DOHH2 (cell line): ENCODE measurements around the gene NME9.

Experiments
- H3F3A ChIP-seq: fragments of 200-600 bp; sonication (generic), shearing (Covaris generic); 2 replicates; pipeline ENCODE4 v1.6.0; 2016; ENCODE audit warnings: antibody characterized with exemption, mild to moderate bottlenecking; ENCODE audit not compliant: control insufficient read depth, insufficient read depth
- H3K27ac ChIP-seq: fragments of 200-600 bp; sonication (generic); 2 replicates; pipeline ENCODE4 v1.5.1; 2014; ENCODE audit warnings: low read depth, mild to moderate bottlenecking, low read length, moderate library complexity
- H3K27me3 ChIP-seq: fragments of 200-600 bp; sonication (generic); 2 replicates; pipeline ENCODE4 v1.6.1; 2014; ENCODE audit warnings: mild to moderate bottlenecking, low read length, mixed read lengths; ENCODE audit not compliant: control insufficient read depth
- H3K36me3 ChIP-seq: fragments of 200-600 bp; sonication (generic); 2 replicates; pipeline ENCODE4 v1.6.1; 2014; ENCODE audit warnings: mild to moderate bottlenecking, low read length, moderate library complexity, mixed read lengths; ENCODE audit not compliant: control insufficient read depth
- H3K4me1 ChIP-seq: fragments of 200-600 bp; sonication (generic); 2 replicates; pipeline ENCODE4 v1.6.1; 2014; ENCODE audit warnings: mild to moderate bottlenecking, low read length, mixed read lengths; ENCODE audit not compliant: control insufficient read depth
- H3K4me2 ChIP-seq: fragments of 200-600 bp; sonication (generic); 2 replicates; pipeline ENCODE4 v1.6.0; 2014; ENCODE audit warnings: mild to moderate bottlenecking, low read length, moderate library complexity
- H3K4me3 ChIP-seq: fragments of 200-600 bp; sonication (generic); 2 replicates; pipeline ENCODE4 v1.5.1; 2014; ENCODE audit warnings: mild to moderate bottlenecking, low read length, mixed read lengths
- H3K79me2 ChIP-seq: fragments of 200-600 bp; sonication (generic); 2 replicates; pipeline ENCODE4 v1.6.1; 2014; ENCODE audit warnings: mild to moderate bottlenecking, low read length, mixed read lengths; ENCODE audit not compliant: control insufficient read depth
- H3K9me2 ChIP-seq: fragments of 200-600 bp; sonication (generic); replicated peaks from 2 replicates; pipeline ENCODE4 v1.6.1; 2014; ENCODE audit warnings: mild to moderate bottlenecking, low read length, mixed read lengths; ENCODE audit not compliant: control insufficient read depth
- H3K9me3 ChIP-seq: fragments of 200-600 bp; sonication (generic); 2 replicates; pipeline ENCODE4 v1.6.1; 2014; ENCODE audit warnings: antibody characterized with exemption, low read length, mixed read lengths; ENCODE audit not compliant: control insufficient read depth, insufficient read depth
- H4K20me1 ChIP-seq: fragments of 200-600 bp; sonication (generic); 2 replicates; pipeline ENCODE4 v1.6.0; 2014; ENCODE audit warnings: low read depth, mild to moderate bottlenecking, antibody characterized with exemption, low read length, moderate library complexity; ENCODE audit not compliant: control insufficient read depth, insufficient read depth
- EZH2phosphoT487 ChIP-seq: fragments of 200-600 bp; sonication (generic); IDR thresholded peaks from 2 replicates; pipeline ENCODE4 v1.6.1; 2017; ENCODE audit warnings: borderline replicate concordance, mild to moderate bottlenecking, antibody characterized with exemption, low read length, moderate library complexity, mixed read lengths
- TF ChIP-seq, protein P1 (sequence below): fragments of 200-600 bp; sonication (generic); IDR thresholded peaks from one replicate; pipeline ENCODE4 v1.5.1; 2014; ENCODE audit warnings: antibody characterized with exemption, mild to moderate bottlenecking, low read depth, low read length; ENCODE audit not compliant: poor library complexity, severe bottlenecking

NME9 gene

DNA sequence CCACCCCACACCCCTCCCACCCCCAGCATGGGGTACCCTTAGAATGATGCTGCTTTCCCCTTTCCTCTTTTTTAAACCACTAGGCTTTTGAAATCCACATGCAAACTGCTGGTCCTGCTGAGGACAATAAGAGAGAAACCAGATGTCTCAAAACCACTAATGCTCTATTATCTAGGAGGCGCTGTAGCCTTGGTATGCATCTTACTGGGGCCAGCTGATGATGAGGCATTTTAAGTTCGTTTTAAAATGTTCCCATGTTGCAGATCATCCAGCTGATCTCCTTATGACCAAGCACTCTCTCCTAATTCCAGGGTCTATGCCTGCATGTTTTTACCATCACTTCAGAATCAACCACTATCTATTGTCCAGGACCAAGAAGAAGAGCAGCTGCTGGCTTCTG lies 1.3 kb downstream of the NME9 start:
- no peaks in the 10 kb centered on the region for H3K9me2 ChIP-seq
- no peaks in the 10 kb centered on the region for H3K9me3 ChIP-seq
- peaks cover 7% of the 10 kb centered on the region for H3K27me3 ChIP-seq
- no peak for TF ChIP-seq EZH2phosphoT487
- TF ChIP-seq, protein P1, sequence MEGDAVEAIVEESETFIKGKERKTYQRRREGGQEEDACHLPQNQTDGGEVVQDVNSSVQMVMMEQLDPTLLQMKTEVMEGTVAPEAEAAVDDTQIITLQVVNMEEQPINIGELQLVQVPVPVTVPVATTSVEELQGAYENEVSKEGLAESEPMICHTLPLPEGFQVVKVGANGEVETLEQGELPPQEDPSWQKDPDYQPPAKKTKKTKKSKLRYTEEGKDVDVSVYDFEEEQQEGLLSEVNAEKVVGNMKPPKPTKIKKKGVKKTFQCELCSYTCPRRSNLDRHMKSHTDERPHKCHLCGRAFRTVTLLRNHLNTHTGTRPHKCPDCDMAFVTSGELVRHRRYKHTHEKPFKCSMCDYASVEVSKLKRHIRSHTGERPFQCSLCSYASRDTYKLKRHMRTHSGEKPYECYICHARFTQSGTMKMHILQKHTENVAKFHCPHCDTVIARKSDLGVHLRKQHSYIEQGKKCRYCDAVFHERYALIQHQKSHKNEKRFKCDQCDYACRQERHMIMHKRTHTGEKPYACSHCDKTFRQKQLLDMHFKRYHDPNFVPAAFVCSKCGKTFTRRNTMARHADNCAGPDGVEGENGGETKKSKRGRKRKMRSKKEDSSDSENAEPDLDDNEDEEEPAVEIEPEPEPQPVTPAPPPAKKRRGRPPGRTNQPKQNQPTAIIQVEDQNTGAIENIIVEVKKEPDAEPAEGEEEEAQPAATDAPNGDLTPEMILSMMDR, result peak; percentile 57
- H3K4me3 ChIP-seq, result peak overlapping the region; percentile 72
- no peak overlapping the region for H3K27ac ChIP-seq
- H4K20me1 ChIP-seq, result no peaks in the 10 kb centered on the region
- H3K79me2 ChIP-seq, result no peaks in the 10 kb centered on the region
- peaks cover 15% of the 10 kb centered on the region for H3K4me1 ChIP-seq
- H3K4me2 ChIP-seq, result peak overlapping the region; percentile 76
- H3F3A ChIP-seq, result peaks cover 7% of the 10 kb centered on the region; the same call in 1 of the 2 replicates
- no peaks in the 10 kb centered on the region for H3K36me3 ChIP-seq

DNA sequence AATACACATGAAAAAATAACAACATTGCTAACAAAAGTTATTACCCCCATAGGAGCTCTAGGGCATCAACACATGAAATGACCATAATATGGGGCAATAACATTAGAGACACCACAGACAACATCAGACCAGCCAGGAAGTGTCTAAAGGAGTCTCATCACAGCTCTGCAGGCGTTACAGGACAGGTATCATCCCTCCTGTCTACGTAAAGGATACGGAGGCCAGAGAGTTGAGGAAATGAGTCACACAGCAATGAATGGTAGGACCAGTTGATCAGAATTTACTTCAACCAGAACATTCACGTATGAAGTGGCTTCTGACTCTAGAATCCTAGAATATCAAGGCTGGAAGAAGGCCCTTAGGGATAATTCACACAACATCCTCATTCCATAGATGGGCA lies 1.8 kb downstream of the NME9 start:
- H3K79me2 ChIP-seq, result no peaks in the 10 kb centered on the region
- no peaks in the 10 kb centered on the region for H3K9me3 ChIP-seq

DNA sequence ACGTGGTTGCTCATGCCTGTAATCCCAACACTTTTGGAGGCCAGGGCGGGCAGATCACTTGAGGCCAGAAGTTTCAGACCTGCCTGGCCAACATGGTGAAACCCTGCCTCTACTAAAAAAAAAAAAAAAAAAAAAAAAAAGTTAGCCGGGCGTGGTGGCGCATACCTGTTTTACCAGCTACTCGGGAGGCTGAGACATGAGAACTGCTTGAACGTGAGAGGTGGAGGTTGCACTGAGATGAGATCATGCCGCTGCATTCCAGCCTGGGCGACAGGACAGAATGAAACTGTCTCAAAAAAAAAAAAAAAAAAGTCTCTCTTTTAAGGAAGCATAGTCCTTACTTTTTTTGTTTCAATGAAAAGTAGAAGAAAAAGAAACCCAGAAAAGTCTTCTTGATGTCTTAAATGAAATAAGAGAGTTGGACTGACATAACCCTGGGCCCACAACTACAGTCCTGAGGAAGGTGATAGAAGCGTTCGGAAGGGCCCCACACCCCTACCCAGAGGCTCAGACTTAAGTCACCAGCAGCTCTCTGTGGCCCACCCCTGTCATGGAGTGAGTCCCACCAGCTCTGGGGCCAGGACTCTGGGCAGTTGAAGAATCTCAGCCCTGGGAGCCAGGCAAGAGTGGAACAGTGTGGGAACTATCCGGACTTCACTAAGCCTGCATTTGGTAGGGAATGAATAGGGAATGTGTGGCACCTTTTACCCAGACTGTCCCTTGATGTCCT lies 2.6 kb downstream of the NME9 start:
- Histone ChIP-seq H3K9me2 (no peaks in the 10 kb centered on the region), H3K36me3 (no peaks in the 10 kb centered on the region), H3K4me3 (no peak overlapping the region), H3K79me2 (no peaks in the 10 kb centered on the region), H3K4me1 (peaks cover 18% of the 10 kb centered on the region), H3K27ac (no peak overlapping the region), H3K27me3 (peaks cover 7% of the 10 kb centered on the region), H4K20me1 (no peaks in the 10 kb centered on the region), H3F3A (peaks cover 7% of the 10 kb centered on the region; the same call in 1 of the 2 replicates), H3K9me3 (no peaks in the 10 kb centered on the region), H3K4me2 (no peak overlapping the region)
- no peak for TF ChIP-seq EZH2phosphoT487
- TF ChIP-seq, protein P1, result no peak

More for the DNA sequence above, 1.8 kb downstream of the NME9 start:
- H4K20me1 ChIP-seq, result no peaks in the 10 kb centered on the region
- no peak overlapping the region for H3K4me3 ChIP-seq
- H3K4me2 ChIP-seq, result no peak overlapping the region
- H3K9me2 ChIP-seq, result no peaks in the 10 kb centered on the region
- peaks cover 7% of the 10 kb centered on the region for H3K27me3 ChIP-seq
- H3K36me3 ChIP-seq, result no peaks in the 10 kb centered on the region
- H3K4me1 ChIP-seq, result peaks cover 15% of the 10 kb centered on the region
- peaks cover 7% of the 10 kb centered on the region; the same call in 1 of the 2 replicates for H3F3A ChIP-seq
- TF ChIP-seq, protein P1, result no peak
- no peak for TF ChIP-seq EZH2phosphoT487
- H3K27ac ChIP-seq, result no peak overlapping the region
